Measurements from ENCODE around the gene TRIM51. TPM values are rescaled to one million over a fixed set of nuclear protein-coding genes. Genes with fewer than 3 reads are reported as not detected.
"Not testable (repeated sequence)": the region's sequence is repeated elsewhere in the genome, so short reads cannot be mapped to it uniquely, and the experiment has no call there.

TRIM51 gene
- total RNA-seq, 1 experiment from 2014 or later = not detected

GRCh38 chr11:55872731-55873130 lies 10.4 kb upstream of the TRIM51 start:
- H3K4me2 ChIP-seq (ENCODE audit: low read length); ATAC-seq; DNase-seq (ENCODE audit: low read depth, low spot score); H3K9me2 ChIP-seq (ENCODE audit: insufficient read depth); H3K79me2 ChIP-seq (ENCODE audit: insufficient read depth, low read length); intact Hi-C loops (cut with micrococcal nuclease); H3K27ac ChIP-seq (ENCODE audit: low read depth, low read length); H2AFZ ChIP-seq (ENCODE audit: low read depth, low read length, poor library complexity, severe bottlenecking); H3K4me3 ChIP-seq (replicated peaks in 1 of 2; ENCODE audit: low read depth in 1 of 2, low read length in 2 of 2); H3K4me1 ChIP-seq (ENCODE audit: control insufficient read depth in 1 of 2, insufficient read depth in 2 of 2, low read length in 2 of 2); CTCF ChIA-PET; BruUV-seq (replicated peaks); POLR2A ChIA-PET; H3K27me3 ChIP-seq (ENCODE audit: insufficient read depth, low read length); H3K36me3 ChIP-seq (ENCODE audit: control insufficient read depth in 1 of 2, insufficient read depth in 2 of 2, low read length in 2 of 2); H4K20me1 ChIP-seq (ENCODE audit: insufficient read depth); H3K9ac ChIP-seq (ENCODE audit: low read length); H3K9me3 ChIP-seq (ENCODE audit: control insufficient read depth in 1 of 2, insufficient read depth in 1 of 2, low read depth in 1 of 2, low read length in 2 of 2); RAD21 ChIA-PET (ENCODE audit: low non-redundant PET in 1 of 2, low total read pairs in 2 of 2, uncharacterized antibody in 2 of 2, unreplicated experiment in 2 of 2): not testable (repeated sequence)

GRCh38 chr11:55873146-55873545 lies 10.0 kb upstream of the TRIM51 start:
- H3K9ac ChIP-seq (ENCODE audit: low read length); H3K36me3 ChIP-seq (ENCODE audit: control insufficient read depth in 1 of 2, insufficient read depth in 2 of 2, low read length in 2 of 2); CTCF ChIA-PET; H4K20me1 ChIP-seq (ENCODE audit: insufficient read depth); POLR2A ChIA-PET; BruUV-seq (replicated peaks); ATAC-seq; H3K4me1 ChIP-seq (ENCODE audit: control insufficient read depth in 1 of 2, insufficient read depth in 2 of 2, low read length in 2 of 2); H3K9me3 ChIP-seq (ENCODE audit: control insufficient read depth in 1 of 2, insufficient read depth in 1 of 2, low read depth in 1 of 2, low read length in 2 of 2); H3K27ac ChIP-seq (ENCODE audit: low read depth, low read length); intact Hi-C loops (cut with micrococcal nuclease); DNase-seq (ENCODE audit: low read depth, low spot score); RAD21 ChIA-PET (ENCODE audit: low non-redundant PET in 1 of 2, low total read pairs in 2 of 2, uncharacterized antibody in 2 of 2, unreplicated experiment in 2 of 2); H3K79me2 ChIP-seq (ENCODE audit: insufficient read depth, low read length); H2AFZ ChIP-seq (ENCODE audit: low read depth, low read length, poor library complexity, severe bottlenecking); H3K4me2 ChIP-seq (ENCODE audit: low read length); H3K9me2 ChIP-seq (ENCODE audit: insufficient read depth); H3K4me3 ChIP-seq (replicated peaks in 1 of 2; ENCODE audit: low read depth in 1 of 2, low read length in 2 of 2); H3K27me3 ChIP-seq (ENCODE audit: insufficient read depth, low read length): not testable (repeated sequence)

GRCh38 chr11:55884995-55885394 lies 1.9 kb downstream of the TRIM51 start:
- H2AFZ ChIP-seq (ENCODE audit: low read depth, low read length, poor library complexity, severe bottlenecking); BruUV-seq (replicated peaks); POLR2A ChIA-PET; H3K79me2 ChIP-seq (ENCODE audit: insufficient read depth, low read length); RAD21 ChIA-PET (ENCODE audit: low non-redundant PET in 1 of 2, low total read pairs in 2 of 2, uncharacterized antibody in 2 of 2, unreplicated experiment in 2 of 2); ATAC-seq; H3K27me3 ChIP-seq (ENCODE audit: insufficient read depth, low read length); H3K4me1 ChIP-seq (ENCODE audit: control insufficient read depth in 1 of 2, insufficient read depth in 2 of 2, low read length in 2 of 2); DNase-seq (ENCODE audit: low read depth, low spot score); H3K4me3 ChIP-seq (replicated peaks in 1 of 2; ENCODE audit: low read depth in 1 of 2, low read length in 2 of 2); H3K27ac ChIP-seq (ENCODE audit: low read depth, low read length); H3K36me3 ChIP-seq (ENCODE audit: control insufficient read depth in 1 of 2, insufficient read depth in 2 of 2, low read length in 2 of 2); H3K4me2 ChIP-seq (ENCODE audit: low read length); H3K9me3 ChIP-seq (ENCODE audit: control insufficient read depth in 1 of 2, insufficient read depth in 1 of 2, low read depth in 1 of 2, low read length in 2 of 2); H4K20me1 ChIP-seq (ENCODE audit: insufficient read depth); H3K9ac ChIP-seq (ENCODE audit: low read length); intact Hi-C loops (cut with micrococcal nuclease); CTCF ChIA-PET; H3K9me2 ChIP-seq (ENCODE audit: insufficient read depth): not testable (repeated sequence)

- CTCF ChIA-PET; H2AFZ ChIP-seq (ENCODE audit: low read depth, low read length, poor library complexity, severe bottlenecking); intact Hi-C loops (cut with micrococcal nuclease); H3K4me3 ChIP-seq (replicated peaks in 1 of 2; ENCODE audit: low read depth in 1 of 2, low read length in 2 of 2); H4K20me1 ChIP-seq (ENCODE audit: insufficient read depth); H3K27me3 ChIP-seq (ENCODE audit: insufficient read depth, low read length); H3K4me2 ChIP-seq (ENCODE audit: low read length); H3K27ac ChIP-seq (ENCODE audit: low read depth, low read length); DNase-seq (ENCODE audit: low read depth, low spot score); ATAC-seq; RAD21 ChIA-PET (ENCODE audit: low non-redundant PET in 1 of 2, low total read pairs in 2 of 2, uncharacterized antibody in 2 of 2, unreplicated experiment in 2 of 2); H3K9me2 ChIP-seq (ENCODE audit: insufficient read depth); H3K9ac ChIP-seq (ENCODE audit: low read length); BruUV-seq (replicated peaks); POLR2A ChIA-PET; H3K36me3 ChIP-seq (ENCODE audit: control insufficient read depth in 1 of 2, insufficient read depth in 2 of 2, low read length in 2 of 2); H3K4me1 ChIP-seq (ENCODE audit: control insufficient read depth in 1 of 2, insufficient read depth in 2 of 2, low read length in 2 of 2); H3K79me2 ChIP-seq (ENCODE audit: insufficient read depth, low read length); H3K9me3 ChIP-seq (ENCODE audit: control insufficient read depth in 1 of 2, insufficient read depth in 1 of 2, low read depth in 1 of 2, low read length in 2 of 2): not testable (repeated sequence)
Observed at GRCh38 chr11:55885481-55885880, 2.4 kb downstream of the TRIM51 start.

All from HCT116 (cell line).